ENCODE data around the gene CTAGE15.
"Not testable (repeated sequence)": the region's sequence is repeated elsewhere in the genome, so short reads cannot be mapped to it uniquely, and the experiment has no call there.

- TF ChIP-seq TRIM24, RXRA (CRISPR knock-in tag; IDR thresholded peaks at IDR 0.05): not testable (repeated sequence)
Observed at GRCh38 chr7:143615545-143615944, 43.9 kb downstream of the CTAGE15 start.
